Measurements from ENCODE around the gene PARP11.

The PARP11 gene

DNA sequence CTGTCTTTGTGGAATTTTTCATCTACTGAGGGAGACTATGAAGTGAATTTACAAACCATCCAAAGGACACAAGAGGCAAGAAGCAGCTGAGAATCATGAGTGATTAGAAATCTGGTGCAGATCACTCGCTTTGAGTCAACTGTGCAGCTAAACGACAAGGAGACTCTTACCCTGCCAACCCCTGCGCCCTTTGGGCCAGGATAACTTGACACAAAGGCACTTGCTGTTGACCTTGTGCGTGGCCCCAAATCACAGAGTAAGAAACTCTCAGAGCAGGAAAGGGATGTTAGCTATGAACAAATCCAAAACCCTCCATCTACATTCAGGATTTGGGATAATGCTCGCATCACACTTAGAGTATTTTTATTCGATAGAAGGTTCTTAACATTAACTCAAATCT is 11.5 kb upstream of the PARP11 start:
- TF ChIP-seq, protein P1, sequence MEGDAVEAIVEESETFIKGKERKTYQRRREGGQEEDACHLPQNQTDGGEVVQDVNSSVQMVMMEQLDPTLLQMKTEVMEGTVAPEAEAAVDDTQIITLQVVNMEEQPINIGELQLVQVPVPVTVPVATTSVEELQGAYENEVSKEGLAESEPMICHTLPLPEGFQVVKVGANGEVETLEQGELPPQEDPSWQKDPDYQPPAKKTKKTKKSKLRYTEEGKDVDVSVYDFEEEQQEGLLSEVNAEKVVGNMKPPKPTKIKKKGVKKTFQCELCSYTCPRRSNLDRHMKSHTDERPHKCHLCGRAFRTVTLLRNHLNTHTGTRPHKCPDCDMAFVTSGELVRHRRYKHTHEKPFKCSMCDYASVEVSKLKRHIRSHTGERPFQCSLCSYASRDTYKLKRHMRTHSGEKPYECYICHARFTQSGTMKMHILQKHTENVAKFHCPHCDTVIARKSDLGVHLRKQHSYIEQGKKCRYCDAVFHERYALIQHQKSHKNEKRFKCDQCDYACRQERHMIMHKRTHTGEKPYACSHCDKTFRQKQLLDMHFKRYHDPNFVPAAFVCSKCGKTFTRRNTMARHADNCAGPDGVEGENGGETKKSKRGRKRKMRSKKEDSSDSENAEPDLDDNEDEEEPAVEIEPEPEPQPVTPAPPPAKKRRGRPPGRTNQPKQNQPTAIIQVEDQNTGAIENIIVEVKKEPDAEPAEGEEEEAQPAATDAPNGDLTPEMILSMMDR (IDR thresholded peaks at IDR 0.05; ENCODE audit: low read depth, low read length): no peak
- TF ChIP-seq EZH2phosphoT487 (IDR thresholded peaks at IDR 0.05; ENCODE audit: low read depth): no peak
- Histone ChIP-seq H3K9ac (ENCODE audit: low read length) (no peak overlapping the region), H3K27ac (ENCODE audit: low read length) (no peak overlapping the region), H3K9me3 (ENCODE audit: insufficient read depth, low read length) (no peaks in the 10 kb centered on the region), H3K4me3 (ENCODE audit: low read length) (no peak overlapping the region), H4K20me1 (ENCODE audit: insufficient read depth, low read length) (no peaks in the 10 kb centered on the region), H3K79me2 (ENCODE audit: low read length) (no peaks in the 10 kb centered on the region), H2AFZ (ENCODE audit: low read depth, low read length) (no peak overlapping the region), H3K4me2 (ENCODE audit: low read length) (peak overlapping the region; percentile 70; the same call in 1 of the 2 replicates), H3K27me3 (ENCODE audit: low read depth, low read length) (peaks cover 16% of the 10 kb centered on the region), H3K4me1 (ENCODE audit: low read length) (peaks cover 2% of the 10 kb centered on the region; the same call in 1 of the 2 replicates), H3K36me3 (replicated peaks; ENCODE audit: low read depth, low read length) (no peaks in the 10 kb centered on the region)

DNA sequence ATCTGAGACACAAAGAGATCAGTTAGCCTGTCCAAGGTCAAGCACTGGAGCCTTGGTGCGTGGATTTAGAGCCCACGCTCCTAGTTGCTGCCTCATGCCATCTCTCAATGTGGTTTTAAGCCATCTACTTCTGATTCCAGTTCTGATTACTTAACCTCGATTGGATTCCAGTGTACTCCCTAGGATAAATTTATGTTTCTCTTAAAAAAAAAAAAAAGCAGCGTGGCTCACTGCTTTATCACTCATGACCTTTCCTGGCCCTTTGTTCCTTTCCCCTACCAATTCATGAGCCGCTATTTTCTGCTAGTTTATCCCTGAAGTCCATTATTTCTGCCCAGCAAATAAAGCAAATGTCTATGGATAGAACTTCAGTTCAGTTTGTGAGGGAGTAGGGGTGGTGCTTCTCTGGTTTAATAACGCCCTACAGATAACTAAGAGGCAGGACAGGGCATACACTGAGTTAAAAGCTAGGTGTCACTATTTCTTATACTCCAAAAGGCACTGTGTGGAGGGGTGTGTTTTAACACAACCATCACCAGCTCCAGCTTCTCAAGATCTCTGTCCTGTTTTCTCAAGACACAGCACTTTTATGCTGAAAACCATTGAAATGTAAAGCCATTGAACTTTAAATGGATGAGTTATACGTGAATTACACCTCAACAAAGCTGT is 9.8 kb upstream of the PARP11 start:
- Histone ChIP-seq H3K9ac (ENCODE audit: low read length) (no peak overlapping the region), H4K20me1 (ENCODE audit: insufficient read depth, low read length) (no peaks in the 10 kb centered on the region), H3K9me3 (ENCODE audit: insufficient read depth, low read length) (peaks cover 2% of the 10 kb centered on the region; the same call in 1 of the 2 replicates), H3K36me3 (replicated peaks; ENCODE audit: low read depth, low read length) (no peaks in the 10 kb centered on the region), H3K4me2 (ENCODE audit: low read length) (peak overlapping the region; percentile 30; the same call in 1 of the 2 replicates), H3K27ac (ENCODE audit: low read length) (no peak overlapping the region), H3K27me3 (ENCODE audit: low read depth, low read length) (peaks cover 12% of the 10 kb centered on the region; the same call in 1 of the 2 replicates), H2AFZ (ENCODE audit: low read depth, low read length) (no peak overlapping the region), H3K4me3 (ENCODE audit: low read length) (no peak overlapping the region), H3K79me2 (ENCODE audit: low read length) (no peaks in the 10 kb centered on the region), H3K4me1 (ENCODE audit: low read length) (peaks cover 2% of the 10 kb centered on the region; the same call in 1 of the 2 replicates)
- TF ChIP-seq EZH2phosphoT487 (IDR thresholded peaks at IDR 0.05; ENCODE audit: low read depth): no peak
- TF ChIP-seq, protein P1 (IDR thresholded peaks at IDR 0.05; ENCODE audit: low read depth, low read length): peak; percentile 63

DNA sequence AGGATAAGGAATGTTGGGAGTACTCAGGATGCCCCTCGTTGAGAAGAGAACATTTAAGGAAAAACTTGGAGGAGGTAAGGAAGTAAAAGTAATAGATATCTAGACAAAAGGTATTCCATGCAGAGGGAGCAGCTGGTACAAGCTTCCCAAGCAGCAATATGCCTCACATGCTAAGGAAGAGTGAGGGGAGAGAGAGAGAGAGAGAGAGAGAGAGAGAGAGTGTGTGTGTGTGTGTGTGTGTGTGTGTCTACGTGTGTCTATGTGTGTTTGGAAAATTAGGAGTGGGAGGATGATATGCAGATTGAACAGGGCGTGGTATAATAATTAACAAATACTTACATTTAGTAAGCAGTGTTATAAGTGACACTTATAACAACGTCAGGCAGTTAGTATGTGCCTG is 9.2 kb upstream of the PARP11 start:
- Histone ChIP-seq H4K20me1 (ENCODE audit: insufficient read depth, low read length) (no peaks in the 10 kb centered on the region), H3K4me1 (ENCODE audit: low read length) (peaks cover 2% of the 10 kb centered on the region; the same call in 1 of the 2 replicates), H3K79me2 (ENCODE audit: low read length) (no peaks in the 10 kb centered on the region), H3K4me3 (ENCODE audit: low read length) (no peak overlapping the region), H2AFZ (ENCODE audit: low read depth, low read length) (no peak overlapping the region), H3K9me3 (ENCODE audit: insufficient read depth, low read length) (peaks cover 2% of the 10 kb centered on the region; the same call in 1 of the 2 replicates), H3K4me2 (ENCODE audit: low read length) (peak overlapping the region; percentile 30; the same call in 1 of the 2 replicates), H3K27ac (ENCODE audit: low read length) (no peak overlapping the region), H3K9ac (ENCODE audit: low read length) (no peak overlapping the region), H3K36me3 (replicated peaks; ENCODE audit: low read depth, low read length) (no peaks in the 10 kb centered on the region), H3K27me3 (ENCODE audit: low read depth, low read length) (peaks cover 12% of the 10 kb centered on the region; the same call in 1 of the 2 replicates)
- TF ChIP-seq, protein P1 (IDR thresholded peaks at IDR 0.05; ENCODE audit: low read depth, low read length): no peak
- TF ChIP-seq EZH2phosphoT487 (IDR thresholded peaks at IDR 0.05; ENCODE audit: low read depth): no peak

DNA sequence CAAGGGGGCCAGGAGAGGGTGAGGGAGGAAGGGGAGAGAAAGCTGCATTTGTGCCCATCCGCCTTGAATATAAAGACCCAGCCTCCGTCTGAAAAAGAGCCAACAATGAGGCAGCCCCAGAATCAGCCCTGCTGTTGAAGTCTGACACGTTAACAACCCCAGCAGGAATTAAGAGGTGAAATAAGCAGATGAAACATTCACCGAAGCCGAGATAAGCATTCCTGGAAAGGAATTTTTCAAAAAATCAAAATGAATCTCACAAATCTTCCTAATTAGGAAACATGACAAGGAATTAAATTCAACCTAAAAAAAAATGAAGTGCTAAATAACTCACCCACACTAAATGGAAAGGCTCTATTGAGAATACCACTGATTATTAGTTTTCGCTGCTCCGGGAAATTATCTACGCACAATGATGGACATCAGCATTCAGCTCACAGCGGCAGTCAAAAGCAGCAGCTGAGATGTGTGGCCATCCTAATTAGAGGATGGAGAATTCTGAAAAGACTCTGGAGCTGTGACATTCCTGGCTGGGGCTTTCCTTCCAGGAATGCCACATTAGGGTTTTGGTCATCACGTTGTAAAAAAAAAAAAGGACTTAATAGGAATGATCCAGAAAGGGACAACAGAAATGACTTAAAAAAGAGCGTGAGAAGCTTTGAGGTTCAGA is 8.2 kb upstream of the PARP11 start:
- no peak overlapping the region for H3K9ac ChIP-seq (ENCODE audit: low read length)
- H4K20me1 ChIP-seq (ENCODE audit: insufficient read depth, low read length): no peaks in the 10 kb centered on the region
- H3K9me3 ChIP-seq (ENCODE audit: insufficient read depth, low read length): peaks cover 2% of the 10 kb centered on the region; the same call in 1 of the 2 replicates
- TF ChIP-seq, protein P1 (IDR thresholded peaks at IDR 0.05; ENCODE audit: low read depth, low read length): no peak
- TF ChIP-seq EZH2phosphoT487 (IDR thresholded peaks at IDR 0.05; ENCODE audit: low read depth): no peak
- no peak overlapping the region for H3K4me2 ChIP-seq (ENCODE audit: low read length)
- H3K4me3 ChIP-seq (ENCODE audit: low read length): no peak overlapping the region
- no peak overlapping the region for H3K27ac ChIP-seq (ENCODE audit: low read length)
- H3K36me3 ChIP-seq (replicated peaks; ENCODE audit: low read depth, low read length): no peaks in the 10 kb centered on the region
- no peak overlapping the region for H2AFZ ChIP-seq (ENCODE audit: low read depth, low read length)
- H3K4me1 ChIP-seq (ENCODE audit: low read length): peaks cover 5% of the 10 kb centered on the region
- peaks cover 12% of the 10 kb centered on the region; the same call in 1 of the 2 replicates for H3K27me3 ChIP-seq (ENCODE audit: low read depth, low read length)
- no peaks in the 10 kb centered on the region for H3K79me2 ChIP-seq (ENCODE audit: low read length)
